Mesendoderm (in vitro differentiated cells): Measurements from ENCODE around the gene BCAS4.

Experiments
- DNase-seq: peaks from one replicate; pipeline ENCODE4 v3.0.0; 2013
- H2AK5ac ChIP-seq: 2 replicates; pipeline ENCODE4 v1.6.1; 2013; ENCODE audit warnings: low read length, inconsistent platforms
- H2BK120ac ChIP-seq: 2 replicates; pipeline ENCODE4 v1.6.1; 2013; ENCODE audit warnings: low read depth, mild to moderate bottlenecking, low read length, moderate library complexity, mixed read lengths
- H2BK15ac ChIP-seq: replicated peaks from 2 replicates; pipeline ENCODE4 v1.6.1; 2013; ENCODE audit warnings: low read depth, mild to moderate bottlenecking, moderate library complexity
- H2BK5ac ChIP-seq: 2 replicates; pipeline ENCODE4 v1.6.1; 2013; ENCODE audit warnings: low read length, inconsistent platforms
- H3K18ac ChIP-seq: 2 replicates; pipeline ENCODE4 v1.6.1; 2013; ENCODE audit warnings: mild to moderate bottlenecking, low read length, mixed read lengths
- H3K23ac ChIP-seq: one replicate; pipeline ENCODE4 v1.6.1; 2013; ENCODE audit warnings: low read length
- H3K27ac ChIP-seq: 2 replicates; pipeline ENCODE4 v1.5.1; 2013; ENCODE audit warnings: low read depth, mild to moderate bottlenecking, inconsistent platforms, low read length, moderate library complexity
- H3K27me3 ChIP-seq: 2 replicates; pipeline ENCODE4 v1.6.1; 2013; ENCODE audit warnings: low read length, control low read depth, mild to moderate bottlenecking, inconsistent platforms; ENCODE audit not compliant: insufficient read depth, poor library complexity
- H3K36me3 ChIP-seq: 2 replicates; pipeline ENCODE4 v1.6.1; 2013; ENCODE audit warnings: low read length, inconsistent platforms; ENCODE audit not compliant: control insufficient read depth, insufficient read depth
- H3K4ac ChIP-seq: one replicate; pipeline ENCODE4 v1.6.1; 2013; ENCODE audit warnings: low read depth, mild to moderate bottlenecking, low read length, moderate library complexity
- H3K4me1 ChIP-seq: 2 replicates; pipeline ENCODE4 v1.6.1; 2013; ENCODE audit warnings: low read depth, low read length, inconsistent platforms; ENCODE audit not compliant: control insufficient read depth
- H3K4me2 ChIP-seq: 2 replicates; pipeline ENCODE4 v1.6.1; 2013; ENCODE audit warnings: low read length
- H3K4me3 ChIP-seq: 2 replicates; pipeline ENCODE4 v1.5.1; 2013; ENCODE audit warnings: mild to moderate bottlenecking, low read length
- H3K56ac ChIP-seq: one replicate; pipeline ENCODE4 v1.6.1; 2013; ENCODE audit warnings: low read length
- H3K79me1 ChIP-seq: 2 replicates; pipeline ENCODE4 v1.6.1; 2013; ENCODE audit warnings: low read length, inconsistent platforms
- H3K79me2 ChIP-seq: 2 replicates; pipeline ENCODE4 v1.6.1; 2013; ENCODE audit warnings: mild to moderate bottlenecking, low read length; ENCODE audit not compliant: control insufficient read depth, insufficient read depth
- H3K9ac ChIP-seq: 2 replicates; pipeline ENCODE4 v1.6.1; 2013; ENCODE audit warnings: low read length, inconsistent platforms
- H4K5ac ChIP-seq: one replicate; pipeline ENCODE4 v1.6.1; 2013; ENCODE audit warnings: low read length
- H4K8ac ChIP-seq: one replicate; pipeline ENCODE4 v1.6.1; 2013; ENCODE audit warnings: low read depth, mild to moderate bottlenecking, control low read depth, low read length, moderate library complexity
- WGBS: extraction: QIAGEN DNeasy Blood & Tissue Kit; methylation state at CpG from one replicate; pipeline ENCODE4 v1.1.7; 2013; ENCODE audit warnings: low lambda C conversion rate, missing lambda C conversion rate; ENCODE audit not compliant: insufficient coverage; ENCODE audit errors: extremely low coverage; 5-methylcytosine and 5-hydroxymethylcytosine counted together

Gene BCAS4

GRCh38 chr20:50852085-50852484 lies 57.2 kb downstream of the BCAS4 start:
- H4K5ac ChIP-seq, result no peak overlapping the region
- DNase-seq, result no peak
- no peak overlapping the region for H3K23ac ChIP-seq
- H4K8ac ChIP-seq, result no peak overlapping the region
- H2AK5ac ChIP-seq, result no peak overlapping the region
- H2BK15ac ChIP-seq, result no peak overlapping the region
- no peaks in the 10 kb centered on the region for H3K79me2 ChIP-seq
- peaks cover 3% of the 10 kb centered on the region for H3K4me1 ChIP-seq
- no peaks in the 10 kb centered on the region for H3K36me3 ChIP-seq
- H3K56ac ChIP-seq, result peak overlapping the region; percentile 2
- H3K79me1 ChIP-seq, result no peaks in the 10 kb centered on the region
- no peaks in the 10 kb centered on the region for H3K27me3 ChIP-seq
- no peak overlapping the region for H2BK120ac ChIP-seq
- H3K4me2 ChIP-seq, result no peak overlapping the region
- H3K27ac ChIP-seq, result no peak overlapping the region
- H3K18ac ChIP-seq, result no peak overlapping the region
- WGBS, result no CpG with 5 or more reads among the region's 9 CpGs
- no peak overlapping the region for H2BK5ac ChIP-seq
- H3K4ac ChIP-seq, result no peak overlapping the region
- no peak overlapping the region for H3K4me3 ChIP-seq
- no peak overlapping the region for H3K9ac ChIP-seq

GRCh38 chr20:50854506-50855249 lies 59.8 kb downstream of the BCAS4 start:
- H2BK120ac ChIP-seq, result no peak overlapping the region
- H3K4me3 ChIP-seq, result no peak overlapping the region
- no peaks in the 10 kb centered on the region for H3K79me1 ChIP-seq
- H3K27ac ChIP-seq, result no peak overlapping the region
- H3K36me3 ChIP-seq, result no peaks in the 10 kb centered on the region
- H3K4me2 ChIP-seq, result no peak overlapping the region
- no peak overlapping the region for H2AK5ac ChIP-seq
- no peak overlapping the region for H2BK5ac ChIP-seq
- no peak overlapping the region for H2BK15ac ChIP-seq
- H4K5ac ChIP-seq, result no peak overlapping the region
- H3K9ac ChIP-seq, result no peak overlapping the region
- no peaks in the 10 kb centered on the region for H3K27me3 ChIP-seq
- H3K4me1 ChIP-seq, result peaks cover 3% of the 10 kb centered on the region
- H3K56ac ChIP-seq, result no peak overlapping the region
- no peak overlapping the region for H3K4ac ChIP-seq
- WGBS, result no CpG with 5 or more reads among the region's 18 CpGs
- no peak overlapping the region for H3K23ac ChIP-seq
- no peak for DNase-seq
- H4K8ac ChIP-seq, result no peak overlapping the region
- no peak overlapping the region for H3K18ac ChIP-seq
- no peaks in the 10 kb centered on the region for H3K79me2 ChIP-seq

DNA sequence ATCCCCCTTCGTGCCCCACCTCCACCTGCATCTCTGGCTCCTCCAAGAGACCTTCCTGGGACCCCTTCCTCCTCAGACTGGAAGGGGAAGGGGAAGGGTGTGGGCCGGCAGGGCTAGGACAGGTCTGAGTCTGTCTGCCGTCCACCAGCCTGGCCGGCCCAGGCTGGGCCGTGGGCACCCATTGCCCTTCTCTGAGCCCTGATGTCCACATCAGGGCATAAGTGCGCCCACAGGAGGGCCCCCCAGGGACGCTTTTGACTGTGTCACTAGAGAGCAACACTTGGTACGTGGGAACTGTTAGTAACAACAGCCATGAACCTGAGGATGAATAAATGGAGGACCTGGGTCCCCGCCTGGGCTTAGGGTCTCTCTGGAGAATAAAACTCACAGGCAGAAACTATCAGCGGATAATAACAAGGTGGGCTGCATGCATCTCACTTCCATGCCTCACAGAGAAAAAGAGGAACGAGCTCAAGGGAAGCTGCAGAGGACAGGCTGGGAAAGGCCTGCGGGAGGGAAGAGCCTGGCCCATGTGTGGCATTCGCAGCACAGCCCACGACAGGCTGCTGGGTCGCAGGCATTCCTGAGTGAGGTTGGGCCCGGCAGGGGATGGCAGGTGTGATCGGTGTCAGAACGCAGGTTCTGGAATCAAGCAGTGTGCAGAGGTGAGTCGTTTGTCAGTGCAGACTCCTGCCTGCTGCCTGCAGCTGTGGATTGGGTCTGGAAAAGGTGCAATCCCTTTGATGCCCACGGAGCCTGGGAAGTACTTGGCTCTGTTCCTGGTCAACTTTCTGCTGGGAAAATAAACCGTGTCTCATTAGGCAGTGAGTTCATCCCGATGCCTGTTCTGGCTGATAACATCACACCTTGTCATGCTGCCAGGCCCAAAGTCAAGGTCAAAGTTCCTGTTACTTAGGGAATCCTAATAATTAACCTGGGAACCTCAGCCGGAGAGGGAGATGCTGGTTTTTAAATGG lies 60.9 kb downstream of the BCAS4 start:
- Histone ChIP-seq H3K4me3 (no peak overlapping the region), H3K23ac (no peak overlapping the region), H2BK15ac (no peak overlapping the region), H3K9ac (no peak overlapping the region), H2BK120ac (no peak overlapping the region), H3K79me1 (no peaks in the 10 kb centered on the region), H3K27me3 (no peaks in the 10 kb centered on the region), H2BK5ac (no peak overlapping the region), H4K8ac (no peak overlapping the region), H3K4me2 (no peak overlapping the region), H3K27ac (no peak overlapping the region), H3K4me1 (peaks cover 3% of the 10 kb centered on the region), H3K4ac (no peak overlapping the region), H3K79me2 (no peaks in the 10 kb centered on the region), H3K18ac (no peak overlapping the region), H4K5ac (no peak overlapping the region), H3K56ac (no peak overlapping the region), H2AK5ac (no peak overlapping the region), H3K36me3 (no peaks in the 10 kb centered on the region)
- WGBS, result no CpG with 5 or more reads among the region's 23 CpGs
- DNase-seq, result peak; percentile 91

DNA sequence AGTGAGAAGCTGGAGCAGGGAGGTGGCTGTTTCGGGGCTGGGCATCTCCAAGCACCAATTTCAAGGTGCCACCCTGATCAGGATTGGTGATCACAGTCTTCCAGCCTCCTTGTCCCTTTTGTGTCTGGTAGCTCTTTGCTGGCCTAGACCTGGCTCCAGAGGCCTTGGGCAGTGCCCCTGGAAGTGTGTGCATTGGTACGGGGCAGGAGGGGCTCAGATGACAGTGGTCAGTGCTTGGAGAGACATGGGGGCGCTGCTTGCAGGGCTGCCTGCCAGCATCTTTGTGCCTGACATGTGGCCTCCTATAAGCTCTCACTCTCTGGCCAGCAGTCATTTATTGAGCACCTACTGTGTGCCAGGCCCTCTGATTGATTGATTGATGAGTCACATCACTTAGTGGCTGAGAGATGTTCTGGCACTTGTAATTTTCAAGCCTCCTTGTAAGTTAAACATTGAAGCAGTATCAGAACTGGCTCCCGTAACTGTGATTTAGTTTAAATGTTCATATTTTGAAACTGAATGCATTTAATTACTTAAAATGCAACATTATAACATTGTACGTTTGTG lies 61.7 kb downstream of the BCAS4 start:
- Histone ChIP-seq H3K79me1 (no peaks in the 10 kb centered on the region), H4K5ac (no peak overlapping the region), H3K4me3 (no peak overlapping the region), H3K4ac (no peak overlapping the region), H3K9ac (no peak overlapping the region), H3K36me3 (no peaks in the 10 kb centered on the region), H3K79me2 (no peaks in the 10 kb centered on the region), H3K4me1 (no peaks in the 10 kb centered on the region), H3K23ac (no peak overlapping the region), H2BK120ac (no peak overlapping the region), H2BK15ac (no peak overlapping the region), H3K4me2 (no peak overlapping the region), H3K27ac (no peak overlapping the region), H3K18ac (no peak overlapping the region), H3K56ac (no peak overlapping the region), H2AK5ac (no peak overlapping the region), H3K27me3 (no peaks in the 10 kb centered on the region), H2BK5ac (no peak overlapping the region), H4K8ac (no peak overlapping the region)
- WGBS, result no CpG with 5 or more reads among the region's 5 CpGs
- DNase-seq, result no peak

GRCh38 chr20:50857348-50857747 lies 62.5 kb downstream of the BCAS4 start:
- Histone ChIP-seq H4K5ac (no peak overlapping the region), H3K23ac (no peak overlapping the region), H3K4me3 (no peak overlapping the region), H3K9ac (no peak overlapping the region), H3K56ac (no peak overlapping the region), H2AK5ac (no peak overlapping the region), H4K8ac (no peak overlapping the region), H3K27me3 (no peaks in the 10 kb centered on the region), H3K4me1 (no peaks in the 10 kb centered on the region), H2BK5ac (no peak overlapping the region), H3K79me2 (no peaks in the 10 kb centered on the region), H2BK120ac (no peak overlapping the region), H3K18ac (no peak overlapping the region), H3K79me1 (no peaks in the 10 kb centered on the region), H3K36me3 (no peaks in the 10 kb centered on the region), H3K4ac (no peak overlapping the region), H3K4me2 (no peak overlapping the region), H2BK15ac (no peak overlapping the region), H3K27ac (no peak overlapping the region)
- WGBS, result no CpG with 5 or more reads among the region's 7 CpGs
- no peak for DNase-seq
